ENCODE results near the gene GPRC6A.

- TF ChIP-seq CTCF (IDR thresholded peaks at IDR 0.05 in 2 of 3, conservative IDR thresholded peaks at IDR 0.05 in 1 of 3; ENCODE audit: borderline replicate concordance in 1 of 3, insufficient read depth in 1 of 3, low read depth in 2 of 3, low read length in 2 of 3) (no peak), TCF7L2 (IDR thresholded peaks at IDR 0.05; ENCODE audit: borderline replicate concordance, extremely low read depth, insufficient read depth, insufficient read length) (no peak), POLR2A (IDR thresholded peaks at IDR 0.05; ENCODE audit: borderline replicate concordance, extremely low read depth, insufficient read depth, insufficient read length) (no peak), POLR2AphosphoS5 (IDR thresholded peaks at IDR 0.05; ENCODE audit: low read depth, low read length) (no peak), SP1 (IDR thresholded peaks at IDR 0.05; ENCODE audit: low read depth) (no peak), ELF1 (IDR thresholded peaks at IDR 0.05; ENCODE audit: borderline replicate concordance, low read depth) (no peak), EZH2 (IDR thresholded peaks at IDR 0.05) (no peak), CEBPB (IDR thresholded peaks at IDR 0.05; ENCODE audit: low read depth) (no peak), ZNF274 (IDR thresholded peaks at IDR 0.05; ENCODE audit: low read depth, low read length) (no peak), EZH2phosphoT487 (IDR thresholded peaks at IDR 0.05; ENCODE audit: borderline replicate concordance) (no peak), SIN3A (IDR thresholded peaks at IDR 0.05; ENCODE audit: low read depth) (no peak), MAX (IDR thresholded peaks at IDR 0.05) (no peak), CBX3 (IDR thresholded peaks at IDR 0.05; ENCODE audit: low read depth) (no peak)
- TF ChIP-seq, protein P1, sequence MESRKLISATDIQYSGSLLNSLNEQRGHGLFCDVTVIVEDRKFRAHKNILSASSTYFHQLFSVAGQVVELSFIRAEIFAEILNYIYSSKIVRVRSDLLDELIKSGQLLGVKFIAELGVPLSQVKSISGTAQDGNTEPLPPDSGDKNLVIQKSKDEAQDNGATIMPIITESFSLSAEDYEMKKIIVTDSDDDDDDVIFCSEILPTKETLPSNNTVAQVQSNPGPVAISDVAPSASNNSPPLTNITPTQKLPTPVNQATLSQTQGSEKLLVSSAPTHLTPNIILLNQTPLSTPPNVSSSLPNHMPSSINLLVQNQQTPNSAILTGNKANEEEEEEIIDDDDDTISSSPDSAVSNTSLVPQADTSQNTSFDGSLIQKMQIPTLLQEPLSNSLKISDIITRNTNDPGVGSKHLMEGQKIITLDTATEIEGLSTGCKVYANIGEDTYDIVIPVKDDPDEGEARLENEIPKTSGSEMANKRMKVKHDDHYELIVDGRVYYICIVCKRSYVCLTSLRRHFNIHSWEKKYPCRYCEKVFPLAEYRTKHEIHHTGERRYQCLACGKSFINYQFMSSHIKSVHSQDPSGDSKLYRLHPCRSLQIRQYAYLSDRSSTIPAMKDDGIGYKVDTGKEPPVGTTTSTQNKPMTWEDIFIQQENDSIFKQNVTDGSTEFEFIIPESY (IDR thresholded peaks at IDR 0.05; ENCODE audit: extremely low read depth, insufficient replicate concordance, low read length), result no peak
These were observed 30.4 kb upstream of the GPRC6A start for GRCh38 chr6:116859264-116859663.

Data from HCT116 (cell line).